ENCODE data around the gene YOD1. TPM values are rescaled to one million over a fixed set of nuclear protein-coding genes. Genes with fewer than 3 reads are reported as not detected.

Gene YOD1
- polyA plus RNA-seq, 1 donor from 2014 or later, result 9.3 TPM

GRCh38 chr1:207030522-207031009 lies 20.4 kb downstream of the YOD1 start:
- Histone ChIP-seq H3K27me3 (ENCODE audit: insufficient read depth, low read depth, low read length) (no peaks in the 10 kb centered on the region), H3K4me2 (ENCODE audit: low read length) (no peak overlapping the region), H2AFZ (ENCODE audit: low read depth, low read length) (no peak overlapping the region), H3K4me3 (ENCODE audit: low read length) (no peak overlapping the region), H3K36me3 (ENCODE audit: insufficient read depth, low read length) (no peaks in the 10 kb centered on the region), H3K27ac (ENCODE audit: low read length) (no peak overlapping the region), H4K20me1 (ENCODE audit: insufficient read depth) (no peaks in the 10 kb centered on the region), H3F3A (ENCODE audit: insufficient read depth, low read length, poor library complexity, severe bottlenecking) (no peaks in the 10 kb centered on the region), H3K9me2 (ENCODE audit: insufficient read depth, low read length) (no peaks in the 10 kb centered on the region), H3K9me3 (ENCODE audit: low read length) (no peaks in the 10 kb centered on the region), H3K79me2 (replicated peaks; ENCODE audit: insufficient read depth, low read length) (no peaks in the 10 kb centered on the region), H3K9ac (ENCODE audit: low read length) (no peak overlapping the region)
- no peak for TF ChIP-seq SMC3 (conservative IDR thresholded peaks at IDR 0.05; ENCODE audit: poor library complexity)
- TF ChIP-seq CTCF (IDR thresholded peaks at IDR 0.05; ENCODE audit: poor library complexity, severe bottlenecking), result no peak

- no peaks in the 10 kb centered on the region for H4K20me1 ChIP-seq (ENCODE audit: insufficient read depth)
- H3K9ac ChIP-seq (ENCODE audit: low read length), result no peak overlapping the region
- no peak overlapping the region for H3K27ac ChIP-seq (ENCODE audit: low read length)
- no peak overlapping the region for H2AFZ ChIP-seq (ENCODE audit: low read depth, low read length)
- H3K27me3 ChIP-seq (ENCODE audit: insufficient read depth, low read depth, low read length), result no peaks in the 10 kb centered on the region
- no peak overlapping the region for H3K4me3 ChIP-seq (ENCODE audit: low read length)
- H3K4me2 ChIP-seq (ENCODE audit: low read length), result no peak overlapping the region
- TF ChIP-seq EZH2 (IDR thresholded peaks at IDR 0.05; ENCODE audit: borderline replicate concordance, insufficient read depth, low read length, poor library complexity, severe bottlenecking), result no peak
- no peak for TF ChIP-seq SMC3 (conservative IDR thresholded peaks at IDR 0.05; ENCODE audit: poor library complexity)
- no peak for TF ChIP-seq MXI1 (conservative IDR thresholded peaks at IDR 0.05; ENCODE audit: poor library complexity, severe bottlenecking)
- no peak for TF ChIP-seq EP300 (conservative IDR thresholded peaks at IDR 0.05; ENCODE audit: poor library complexity, severe bottlenecking)
- TF ChIP-seq REST (IDR thresholded peaks at IDR 0.05; ENCODE audit: borderline replicate concordance), result no peak
- no peak for TF ChIP-seq CTCF (IDR thresholded peaks at IDR 0.05; ENCODE audit: poor library complexity, severe bottlenecking)
- no peak for TF ChIP-seq TAF1 (IDR thresholded peaks at IDR 0.05; ENCODE audit: low read depth)
- TF ChIP-seq POLR2AphosphoS5 (IDR thresholded peaks at IDR 0.05), result no peak
- TF ChIP-seq RAD21 (conservative IDR thresholded peaks at IDR 0.05), result no peak
- H3K79me2 ChIP-seq (replicated peaks; ENCODE audit: insufficient read depth, low read length), result no peaks in the 10 kb centered on the region
- no peaks in the 10 kb centered on the region for H3F3A ChIP-seq (ENCODE audit: insufficient read depth, low read length, poor library complexity, severe bottlenecking)
- no peaks in the 10 kb centered on the region for H3K9me2 ChIP-seq (ENCODE audit: insufficient read depth, low read length)
- H3K36me3 ChIP-seq (ENCODE audit: insufficient read depth, low read length), result no peaks in the 10 kb centered on the region
- no peaks in the 10 kb centered on the region for H3K9me3 ChIP-seq (ENCODE audit: low read length)
These were observed 21.1 kb downstream of the YOD1 start for GRCh38 chr1:207029701-207030521.

All from neural cell (in vitro differentiated cells).